ENCODE data around the gene KL. TPM values are rescaled to one million over a fixed set of nuclear protein-coding genes. Genes with fewer than 3 reads are reported as not detected.

The KL gene
- polyA plus RNA-seq, 1 donor (not counting 4 experiments of a cell fraction or from before 2014, with no cell fraction given): not detected

DNA sequence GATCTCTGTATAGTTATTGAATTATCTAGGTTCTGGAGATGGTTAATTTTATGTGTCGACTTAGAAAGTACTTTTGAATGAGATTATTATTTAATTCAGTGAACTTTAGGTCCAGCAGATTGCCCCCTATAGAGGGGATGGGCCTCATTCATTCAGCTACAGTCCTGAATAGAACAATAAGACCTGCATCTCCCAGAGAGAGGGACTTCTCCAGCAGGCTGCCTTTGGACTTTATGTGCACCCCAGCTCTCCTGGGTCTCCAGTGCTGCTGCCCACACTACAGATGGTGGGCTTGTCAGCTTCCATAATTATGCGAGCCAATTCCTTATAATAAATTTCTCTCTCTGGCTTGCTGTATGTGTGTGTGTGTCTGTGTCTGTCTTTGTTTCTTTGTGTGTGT lies 39.3 kb upstream of the KL start:
- Histone ChIP-seq H3K79me2 (ENCODE audit: control insufficient read depth, insufficient read depth, low read length) (no peaks in the 10 kb centered on the region), H2AFZ (ENCODE audit: control insufficient read depth, low read length) (no peak overlapping the region), H3K4me1 (ENCODE audit: control insufficient read depth, extremely low read depth, insufficient read depth, low read length) (no peaks in the 10 kb centered on the region), H3K36me3 (ENCODE audit: control insufficient read depth in 2 of 2, extremely low read depth in 1 of 2, insufficient read depth in 2 of 2, low read length in 2 of 2) (no peaks in the 10 kb centered on the region), H3K27ac (ENCODE audit: control insufficient read depth, insufficient read depth, low read length) (no peak overlapping the region), H3K9me1 (ENCODE audit: control insufficient read depth, extremely low read depth, insufficient read depth, low read length) (no peaks in the 10 kb centered on the region), H3K27me3 (ENCODE audit: control insufficient read depth, extremely low read depth, insufficient read depth, low read length) (no peaks in the 10 kb centered on the region), H4K20me1 (ENCODE audit: control insufficient read depth, extremely low read depth, insufficient read depth, low read length) (no peaks in the 10 kb centered on the region), H3K4me2 (ENCODE audit: control insufficient read depth, extremely low read depth, insufficient read depth, low read depth, low read length) (no peak overlapping the region), H3K9me3 (ENCODE audit: control insufficient read depth, low read depth, low read length) (no peaks in the 10 kb centered on the region), H3K9ac (ENCODE audit: control insufficient read depth, extremely low read depth, insufficient read depth, low read length) (no peak overlapping the region), H3K4me3 (ENCODE audit: control insufficient read depth in 2 of 3, extremely low read depth in 1 of 3, insufficient read depth in 2 of 3, low read depth in 1 of 3, low read length in 3 of 3) (no peak overlapping the region)
- dilution Hi-C loops (cut with MboI; ENCODE audit: extremely low pct_ligation_motif_present, low sequenced_read_pairs): no loop called here
- FAIRE-seq (no peak), DNase-seq (ENCODE audit: low read depth, low spot score) (no peak)
- TF ChIP-seq, protein P1, sequence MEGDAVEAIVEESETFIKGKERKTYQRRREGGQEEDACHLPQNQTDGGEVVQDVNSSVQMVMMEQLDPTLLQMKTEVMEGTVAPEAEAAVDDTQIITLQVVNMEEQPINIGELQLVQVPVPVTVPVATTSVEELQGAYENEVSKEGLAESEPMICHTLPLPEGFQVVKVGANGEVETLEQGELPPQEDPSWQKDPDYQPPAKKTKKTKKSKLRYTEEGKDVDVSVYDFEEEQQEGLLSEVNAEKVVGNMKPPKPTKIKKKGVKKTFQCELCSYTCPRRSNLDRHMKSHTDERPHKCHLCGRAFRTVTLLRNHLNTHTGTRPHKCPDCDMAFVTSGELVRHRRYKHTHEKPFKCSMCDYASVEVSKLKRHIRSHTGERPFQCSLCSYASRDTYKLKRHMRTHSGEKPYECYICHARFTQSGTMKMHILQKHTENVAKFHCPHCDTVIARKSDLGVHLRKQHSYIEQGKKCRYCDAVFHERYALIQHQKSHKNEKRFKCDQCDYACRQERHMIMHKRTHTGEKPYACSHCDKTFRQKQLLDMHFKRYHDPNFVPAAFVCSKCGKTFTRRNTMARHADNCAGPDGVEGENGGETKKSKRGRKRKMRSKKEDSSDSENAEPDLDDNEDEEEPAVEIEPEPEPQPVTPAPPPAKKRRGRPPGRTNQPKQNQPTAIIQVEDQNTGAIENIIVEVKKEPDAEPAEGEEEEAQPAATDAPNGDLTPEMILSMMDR (optimal IDR thresholded peaks at IDR 0.05 in 1 of 3, IDR thresholded peaks at IDR 0.05 in 1 of 3, conservative IDR thresholded peaks at IDR 0.05 in 1 of 3; ENCODE audit: extremely low read depth in 1 of 3, insufficient read depth in 2 of 3, low read length in 3 of 3): no peak
- TF ChIP-seq EZH2 (IDR thresholded peaks at IDR 0.05; ENCODE audit: low read length): no peak

DNA sequence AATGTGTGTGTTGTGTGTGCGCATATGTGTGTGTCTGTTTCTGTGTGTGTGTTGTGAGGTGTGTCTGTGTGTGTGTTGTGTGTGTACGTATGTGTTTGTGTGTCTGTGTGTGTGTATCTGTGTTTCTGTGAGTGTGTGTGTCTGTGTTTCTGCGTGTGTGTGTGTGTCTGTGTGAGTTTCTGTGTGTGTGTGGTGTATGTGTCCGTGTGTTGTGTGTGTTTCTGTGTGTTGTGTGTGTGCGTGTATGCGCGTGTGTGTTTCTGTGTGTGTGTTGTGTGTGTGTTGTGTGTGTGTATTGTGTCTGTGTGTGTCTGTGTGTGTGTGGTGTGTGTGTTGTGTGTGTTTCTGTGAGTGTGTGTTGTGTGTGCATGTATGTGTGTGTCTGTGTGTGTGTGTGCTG lies 38.9 kb upstream of the KL start:
- H3K79me2 ChIP-seq (ENCODE audit: control insufficient read depth, insufficient read depth, low read length): no peaks in the 10 kb centered on the region
- no peak for TF ChIP-seq EZH2 (IDR thresholded peaks at IDR 0.05; ENCODE audit: low read length)
- TF ChIP-seq, protein P1 (optimal IDR thresholded peaks at IDR 0.05 in 1 of 3, IDR thresholded peaks at IDR 0.05 in 1 of 3, conservative IDR thresholded peaks at IDR 0.05 in 1 of 3; ENCODE audit: extremely low read depth in 1 of 3, insufficient read depth in 2 of 3, low read length in 3 of 3): no peak
- H3K36me3 ChIP-seq (ENCODE audit: control insufficient read depth in 2 of 2, extremely low read depth in 1 of 2, insufficient read depth in 2 of 2, low read length in 2 of 2): no peaks in the 10 kb centered on the region
- no peak overlapping the region for H3K9ac ChIP-seq (ENCODE audit: control insufficient read depth, extremely low read depth, insufficient read depth, low read length)
- H2AFZ ChIP-seq (ENCODE audit: control insufficient read depth, low read length): no peak overlapping the region
- dilution Hi-C loops (cut with MboI; ENCODE audit: extremely low pct_ligation_motif_present, low sequenced_read_pairs): no loop called here
- FAIRE-seq: no peak
- no peaks in the 10 kb centered on the region for H3K27me3 ChIP-seq (ENCODE audit: control insufficient read depth, extremely low read depth, insufficient read depth, low read length)
- no peak for DNase-seq (ENCODE audit: low read depth, low spot score)
- no peaks in the 10 kb centered on the region for H3K9me1 ChIP-seq (ENCODE audit: control insufficient read depth, extremely low read depth, insufficient read depth, low read length)
- H3K4me2 ChIP-seq (ENCODE audit: control insufficient read depth, extremely low read depth, insufficient read depth, low read depth, low read length): no peak overlapping the region
- no peak overlapping the region for H3K4me3 ChIP-seq (ENCODE audit: control insufficient read depth in 2 of 3, extremely low read depth in 1 of 3, insufficient read depth in 2 of 3, low read depth in 1 of 3, low read length in 3 of 3)
- H3K27ac ChIP-seq (ENCODE audit: control insufficient read depth, insufficient read depth, low read length): no peak overlapping the region
- H3K9me3 ChIP-seq (ENCODE audit: control insufficient read depth, low read depth, low read length): no peaks in the 10 kb centered on the region
- no peaks in the 10 kb centered on the region for H3K4me1 ChIP-seq (ENCODE audit: control insufficient read depth, extremely low read depth, insufficient read depth, low read length)
- H4K20me1 ChIP-seq (ENCODE audit: control insufficient read depth, extremely low read depth, insufficient read depth, low read length): no peaks in the 10 kb centered on the region
